ENCODE data around the gene C12orf57.

C12orf57 gene

DNA sequence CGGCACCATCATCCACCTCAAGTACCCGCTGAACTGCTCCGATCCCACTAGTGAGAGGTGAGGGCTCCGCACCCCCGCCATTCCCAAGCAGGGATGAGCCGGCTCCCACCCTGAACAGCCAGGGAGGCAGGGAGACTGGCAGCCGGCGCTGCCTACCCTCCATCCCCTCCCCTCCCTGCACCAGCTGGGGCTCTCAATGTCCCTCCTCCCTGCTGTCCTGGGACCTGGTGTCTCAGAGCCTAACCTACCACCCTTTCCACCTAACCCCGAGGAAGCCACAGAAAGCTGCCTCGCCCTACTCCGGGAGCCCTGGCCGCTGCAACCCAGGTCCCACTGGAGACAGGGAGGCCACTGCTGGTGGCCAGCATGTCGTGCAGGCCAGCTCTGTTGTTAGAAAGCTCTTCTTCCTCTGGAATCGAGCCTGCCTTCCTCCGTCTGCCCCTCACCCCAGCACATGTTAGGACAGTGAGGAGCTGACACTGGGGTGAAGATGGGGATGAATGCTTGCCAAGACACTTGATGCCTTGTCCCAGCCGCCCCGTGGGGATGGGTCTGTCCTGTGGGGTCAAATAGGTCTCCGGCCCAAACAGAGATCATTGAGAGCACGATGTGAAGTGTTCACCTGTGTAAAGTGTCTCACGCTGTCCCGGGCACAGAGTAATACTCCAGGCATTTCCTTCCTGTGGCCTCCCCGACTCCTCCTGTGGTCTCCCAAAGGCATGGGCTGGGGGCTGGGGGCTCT is 8.5 kb downstream of the C12orf57 start:
- in situ Hi-C loops (cut with MboI; ENCODE audit: low sequenced_read_pairs), result no loop called here

DNA sequence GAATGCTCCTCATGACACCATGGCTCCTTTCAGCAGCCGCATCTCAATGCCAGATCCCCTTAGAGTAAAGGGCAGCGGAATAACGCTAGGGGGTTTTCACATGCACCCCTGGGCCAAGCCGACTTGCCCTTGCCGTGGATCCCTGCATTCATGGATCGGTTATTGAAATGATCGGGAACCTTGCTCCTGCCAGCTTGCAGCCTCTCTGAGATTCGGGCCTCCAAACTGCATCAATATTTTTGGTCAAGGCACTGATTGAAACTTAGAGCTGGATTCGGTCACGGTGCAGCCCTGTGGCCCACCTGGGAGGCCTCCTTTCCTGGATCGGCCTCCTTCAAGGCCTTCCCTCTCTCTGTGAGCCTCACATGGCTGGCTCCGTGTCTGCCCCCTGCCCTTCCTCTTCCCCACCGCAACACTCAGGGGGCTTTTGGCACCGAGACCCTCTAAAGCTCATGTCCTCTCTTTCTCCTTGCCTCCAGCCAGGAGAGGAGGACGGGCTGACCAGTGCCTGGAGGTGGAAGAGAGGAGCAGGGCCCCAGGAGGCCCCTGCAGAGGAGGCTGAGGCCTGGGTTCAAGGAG is 9.1 kb downstream of the C12orf57 start:
- in situ Hi-C loops (cut with MboI; ENCODE audit: low sequenced_read_pairs), result no loop called here

DNA sequence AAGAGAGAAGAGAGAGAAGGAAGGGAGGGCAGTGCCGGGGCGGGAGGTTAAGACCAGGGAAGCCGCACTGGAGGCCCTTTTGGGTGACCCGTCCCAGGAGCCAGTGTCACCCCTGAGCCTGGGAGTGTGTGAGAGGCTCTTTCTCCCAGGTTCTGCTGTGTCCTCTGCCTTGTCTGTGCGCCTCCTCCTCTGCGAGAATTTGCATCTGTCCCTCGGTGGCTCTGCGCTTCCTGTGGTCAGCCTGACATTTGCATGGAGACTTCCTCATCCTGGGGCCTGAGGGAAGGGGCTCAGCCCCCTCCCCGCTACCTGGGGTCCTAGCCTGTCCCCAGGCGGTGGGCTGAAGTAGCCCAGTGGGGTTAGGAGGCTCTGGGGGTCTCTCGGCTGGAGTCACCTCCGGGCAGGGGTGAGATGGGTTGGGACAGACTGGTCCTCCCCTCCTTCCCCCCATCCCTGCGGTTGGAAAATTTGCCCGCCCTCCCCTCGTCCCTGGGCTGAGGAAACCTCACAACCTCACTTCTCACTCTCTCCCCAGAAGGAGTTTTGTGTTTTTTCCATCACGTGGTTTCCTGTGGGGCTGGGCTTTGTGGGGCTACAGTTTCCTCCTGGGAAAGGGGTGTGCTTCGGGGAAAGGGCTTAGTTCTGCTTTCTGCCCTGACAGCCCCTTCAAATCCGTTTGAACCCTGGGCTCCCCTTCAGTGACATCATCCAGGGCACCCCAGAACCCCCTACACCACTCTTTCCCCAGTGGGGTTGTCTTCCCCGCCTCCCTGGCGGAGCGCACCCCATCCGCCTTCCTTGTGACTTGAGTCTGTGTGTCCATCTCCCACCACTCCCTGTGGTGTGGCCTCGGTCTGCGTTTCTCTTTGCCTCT is 9.9 kb downstream of the C12orf57 start:
- in situ Hi-C loops (cut with MboI; ENCODE audit: low sequenced_read_pairs), result no loop called here

DNA sequence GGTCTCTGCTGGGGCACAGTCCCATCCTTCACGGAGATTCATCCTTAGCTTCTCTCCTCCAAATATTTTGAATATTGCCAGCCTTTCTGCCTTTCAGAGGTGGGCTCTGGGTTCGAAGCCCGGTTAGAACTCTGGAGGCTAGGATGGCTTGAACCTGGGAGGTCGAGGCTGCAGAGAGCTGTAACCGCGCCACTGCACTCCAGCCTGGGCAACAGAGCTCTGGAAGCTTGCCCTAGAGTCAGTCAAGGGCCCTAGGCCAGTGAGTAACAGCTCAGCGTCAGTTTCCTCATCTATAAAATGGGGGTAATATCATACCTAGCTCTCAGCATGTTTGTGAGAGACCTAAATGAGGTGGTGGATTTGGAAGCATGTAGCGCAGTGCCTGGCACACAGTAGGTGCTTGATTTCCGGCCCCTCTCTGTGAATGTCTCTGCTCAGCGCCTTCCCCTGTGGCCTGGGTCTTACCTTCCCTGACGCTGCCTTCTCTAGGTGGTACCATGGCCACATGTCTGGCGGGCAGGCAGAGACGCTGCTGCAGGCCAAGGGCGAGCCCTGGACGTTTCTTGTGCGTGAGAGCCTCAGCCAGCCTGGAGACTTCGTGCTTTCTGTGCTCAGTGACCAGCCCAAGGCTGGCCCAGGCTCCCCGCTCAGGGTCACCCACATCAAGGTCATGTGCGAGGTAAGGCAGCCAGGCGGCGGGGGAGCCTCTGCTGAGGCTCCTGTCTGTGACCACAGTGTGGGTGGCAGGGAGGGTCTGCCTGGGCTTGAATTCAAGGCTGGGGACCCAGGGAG is 10.7 kb downstream of the C12orf57 start:
- in situ Hi-C loops (cut with MboI; ENCODE audit: low sequenced_read_pairs), result no loop called here

DNA sequence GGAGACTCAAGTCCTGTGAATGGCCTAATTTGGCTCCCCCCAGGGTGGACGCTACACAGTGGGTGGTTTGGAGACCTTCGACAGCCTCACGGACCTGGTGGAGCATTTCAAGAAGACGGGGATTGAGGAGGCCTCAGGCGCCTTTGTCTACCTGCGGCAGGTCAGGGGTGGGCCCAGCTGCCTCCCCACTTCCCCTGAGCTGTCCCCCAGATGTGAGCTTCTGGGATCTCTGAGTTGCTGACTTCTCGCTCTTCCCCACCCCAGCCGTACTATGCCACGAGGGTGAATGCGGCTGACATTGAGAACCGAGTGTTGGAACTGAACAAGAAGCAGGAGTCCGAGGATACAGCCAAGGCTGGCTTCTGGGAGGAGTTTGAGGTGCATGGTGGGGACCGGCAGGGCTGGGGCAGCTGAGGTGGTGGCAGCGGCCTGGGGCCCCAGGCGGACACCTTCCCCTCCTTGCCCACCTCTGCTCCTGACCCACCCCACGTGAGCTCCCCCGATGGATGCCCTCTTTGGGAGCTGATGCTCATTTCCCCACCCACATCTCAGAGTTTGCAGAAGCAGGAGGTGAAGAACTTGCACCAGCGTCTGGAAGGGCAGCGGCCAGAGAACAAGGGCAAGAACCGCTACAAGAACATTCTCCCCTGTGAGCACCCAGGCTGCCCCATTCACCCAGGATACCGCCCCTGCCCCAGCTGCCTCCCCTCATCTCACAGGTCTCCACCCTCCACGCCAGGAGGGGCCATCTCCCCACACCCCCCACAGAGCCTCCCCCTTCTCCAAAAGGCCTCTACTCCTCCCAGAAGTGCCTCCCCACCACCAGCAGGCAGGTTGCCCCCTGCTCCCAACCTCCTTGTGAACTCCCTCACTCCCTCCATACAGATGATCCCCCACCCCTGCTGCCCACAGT is 11.5 kb downstream of the C12orf57 start:
- in situ Hi-C loops (cut with MboI; ENCODE audit: low sequenced_read_pairs), result no loop called here

DNA sequence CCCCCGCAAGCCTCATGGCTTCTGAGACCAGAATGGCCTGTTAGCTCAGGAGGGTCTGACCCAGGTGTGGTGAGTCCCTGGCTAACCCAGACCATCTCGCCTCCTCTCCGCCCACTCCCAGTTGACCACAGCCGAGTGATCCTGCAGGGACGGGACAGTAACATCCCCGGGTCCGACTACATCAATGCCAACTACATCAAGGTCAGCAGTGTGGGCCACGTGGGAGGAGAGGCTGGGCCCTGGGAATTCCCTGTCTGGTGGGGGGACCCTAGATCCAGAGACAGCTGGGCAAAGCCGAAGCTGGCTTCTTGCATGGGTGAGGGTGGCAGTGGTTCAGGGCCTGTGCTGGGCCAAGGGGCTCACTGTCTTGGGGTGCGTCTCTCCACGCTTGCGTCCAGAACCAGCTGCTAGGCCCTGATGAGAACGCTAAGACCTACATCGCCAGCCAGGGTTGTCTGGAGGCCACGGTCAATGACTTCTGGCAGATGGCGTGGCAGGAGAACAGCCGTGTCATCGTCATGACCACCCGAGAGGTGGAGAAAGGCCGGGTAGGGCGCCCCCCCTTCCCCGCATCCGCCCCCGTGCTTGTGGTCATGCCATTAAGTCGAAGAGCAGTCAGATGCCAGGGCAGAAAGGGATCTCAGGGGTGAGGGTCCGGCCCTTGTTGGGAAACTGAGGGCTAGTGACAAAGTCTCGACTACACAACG is 12.4 kb downstream of the C12orf57 start:
- in situ Hi-C loops (cut with MboI; ENCODE audit: low sequenced_read_pairs), result no loop called here

DNA sequence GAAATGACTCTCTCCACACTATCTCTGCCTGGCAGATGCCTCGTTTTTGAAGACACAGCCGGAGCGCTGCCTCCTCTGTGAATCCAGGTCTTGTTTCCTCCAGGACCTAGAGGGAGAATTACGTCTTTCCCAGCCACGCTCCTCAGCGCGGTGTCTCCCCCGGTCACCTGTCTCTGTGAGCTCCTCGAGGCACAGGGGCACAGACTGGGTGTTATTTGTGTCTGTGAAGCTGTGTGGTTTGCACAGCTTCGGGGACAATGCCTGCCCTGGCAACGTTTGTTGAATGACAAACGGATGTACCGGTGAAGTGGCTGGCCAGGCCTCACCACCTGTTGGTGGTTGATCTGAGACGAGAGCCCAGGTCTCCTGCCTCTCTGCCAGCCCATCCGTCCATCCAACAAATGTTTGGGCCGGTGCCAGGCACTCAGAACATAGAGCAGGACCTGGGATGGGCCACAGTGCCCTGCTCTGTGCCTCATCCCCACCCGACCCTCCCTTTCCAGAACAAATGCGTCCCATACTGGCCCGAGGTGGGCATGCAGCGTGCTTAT is 13.4 kb downstream of the C12orf57 start:
- in situ Hi-C loops (cut with MboI; ENCODE audit: low sequenced_read_pairs), result no loop called here

DNA sequence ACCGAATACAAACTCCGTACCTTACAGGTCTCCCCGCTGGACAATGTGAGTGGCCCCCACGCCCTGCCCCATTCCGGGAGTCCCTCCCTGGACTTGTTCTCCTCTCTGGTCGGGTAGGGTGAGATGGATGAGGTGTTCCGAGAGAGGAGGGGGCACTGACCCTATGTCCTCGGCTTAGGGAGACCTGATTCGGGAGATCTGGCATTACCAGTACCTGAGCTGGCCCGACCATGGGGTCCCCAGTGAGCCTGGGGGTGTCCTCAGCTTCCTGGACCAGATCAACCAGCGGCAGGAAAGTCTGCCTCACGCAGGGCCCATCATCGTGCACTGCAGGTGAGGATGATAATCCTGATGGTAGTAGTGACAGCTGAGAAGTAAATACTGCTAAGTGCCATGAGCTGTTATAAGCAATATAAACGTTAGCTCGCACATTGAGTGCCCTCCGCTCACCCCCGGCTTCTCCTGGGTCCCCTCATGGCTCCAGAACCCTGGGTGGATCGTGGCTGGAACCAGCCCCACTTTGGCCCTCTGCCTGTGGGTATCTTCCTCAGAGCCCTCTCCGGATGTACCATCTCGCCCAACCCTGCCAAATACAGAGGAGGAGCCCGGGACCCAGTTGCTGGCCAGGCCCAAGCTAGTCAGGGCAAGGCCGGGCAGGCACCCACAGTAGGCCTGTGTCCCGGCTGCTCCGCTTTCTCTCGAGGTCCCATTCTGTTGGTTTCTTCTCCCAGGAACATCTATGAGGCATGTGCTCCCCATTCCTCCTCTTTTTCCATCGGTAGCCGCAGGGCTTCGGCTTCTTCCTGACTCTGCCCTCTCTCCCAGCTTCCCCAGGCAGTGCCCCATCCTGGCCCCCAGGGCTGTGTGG is 14.2 kb downstream of the C12orf57 start:
- in situ Hi-C loops (cut with MboI; ENCODE audit: low sequenced_read_pairs), result no loop called here

DNA sequence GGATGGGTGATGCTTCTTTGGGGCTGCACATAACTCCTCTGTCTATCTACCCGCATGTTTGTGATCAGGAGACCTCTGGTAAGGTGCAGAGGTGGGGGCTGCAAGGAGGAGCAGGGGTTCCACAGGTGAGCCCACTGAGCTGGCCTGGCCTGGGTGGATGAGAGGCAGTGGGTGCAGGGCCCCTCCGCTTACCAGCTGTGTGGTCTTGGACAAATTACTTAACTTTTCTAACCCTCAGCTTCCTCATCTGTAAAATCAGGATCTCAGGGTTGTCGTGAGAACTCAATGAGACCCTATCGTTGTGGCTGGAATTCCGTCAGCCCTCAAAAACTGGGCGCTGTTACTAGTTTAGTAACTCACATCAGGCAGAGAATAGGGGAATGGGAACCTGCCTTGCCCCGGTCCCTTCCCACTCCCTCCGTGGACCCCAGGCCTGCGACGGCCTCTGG is 14.8 kb downstream of the C12orf57 start:
- in situ Hi-C loops (cut with MboI; ENCODE audit: low sequenced_read_pairs), result no loop called here

DNA sequence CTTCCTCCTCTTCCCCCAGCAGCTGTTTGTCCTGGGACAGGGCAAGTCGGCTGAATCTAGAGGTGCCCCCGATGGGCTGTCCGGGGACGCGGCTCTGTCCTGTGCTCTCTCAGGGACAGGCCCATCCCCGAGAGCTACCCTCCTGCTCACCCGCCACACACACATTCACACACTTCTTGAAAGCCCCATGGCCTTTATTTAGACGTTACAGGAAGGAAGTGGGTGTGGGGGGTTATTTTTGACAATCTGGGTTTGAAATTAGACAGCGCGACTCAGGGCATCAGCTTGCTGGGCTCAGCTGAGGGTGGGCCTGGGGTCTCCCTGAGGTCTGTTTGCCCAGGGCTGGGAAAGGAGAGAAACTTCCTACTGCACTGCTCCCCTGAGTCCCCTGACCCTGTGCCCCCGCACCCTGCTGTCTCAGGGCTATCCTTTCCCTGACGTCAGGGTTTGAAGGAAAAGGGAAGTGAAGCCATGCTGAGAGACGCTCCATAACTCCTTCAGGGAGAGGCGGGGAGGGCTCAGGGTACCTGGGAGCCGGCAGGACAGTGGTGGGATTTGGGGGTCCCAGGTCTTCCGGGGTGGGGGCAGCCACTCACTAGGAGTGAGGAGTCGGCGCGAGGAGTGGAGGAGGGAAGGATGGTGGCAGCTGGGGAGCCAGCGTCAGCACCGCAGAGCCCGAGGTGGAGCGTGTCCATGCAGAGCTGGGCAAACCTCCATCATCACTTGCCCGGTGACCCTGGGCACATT is 15.4 kb downstream of the C12orf57 start:
- in situ Hi-C loops (cut with MboI; ENCODE audit: low sequenced_read_pairs), result no loop called here

DNA sequence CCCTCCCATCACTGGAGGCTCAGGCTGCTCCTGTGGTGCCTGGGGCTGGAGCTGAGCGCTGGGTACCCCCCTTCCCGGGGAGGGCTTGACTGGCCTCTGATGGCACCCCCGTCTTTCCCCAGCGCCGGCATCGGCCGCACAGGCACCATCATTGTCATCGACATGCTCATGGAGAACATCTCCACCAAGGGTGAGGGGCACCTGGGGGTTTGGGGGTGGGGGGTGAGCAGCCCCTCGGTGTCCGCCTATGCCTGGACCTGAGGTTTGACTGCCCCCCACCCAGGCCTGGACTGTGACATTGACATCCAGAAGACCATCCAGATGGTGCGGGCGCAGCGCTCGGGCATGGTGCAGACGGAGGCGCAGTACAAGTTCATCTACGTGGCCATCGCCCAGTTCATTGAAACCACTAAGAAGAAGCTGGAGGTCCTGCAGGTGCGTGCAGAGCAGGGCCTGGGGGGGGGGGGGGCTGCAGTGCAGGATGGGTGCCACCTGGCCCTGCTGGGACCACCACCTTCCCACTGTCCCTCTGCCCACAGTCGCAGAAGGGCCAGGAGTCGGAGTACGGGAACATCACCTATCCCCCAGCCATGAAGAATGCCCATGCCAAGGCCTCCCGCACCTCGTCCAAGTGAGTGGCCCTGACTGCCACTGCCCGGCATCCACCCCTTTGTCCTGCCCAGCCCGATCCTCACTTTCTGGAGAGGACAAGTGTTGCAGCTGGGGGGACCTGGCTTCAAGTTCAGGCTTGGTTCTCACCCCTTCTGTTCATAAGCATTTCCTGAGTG is 16.2 kb downstream of the C12orf57 start:
- in situ Hi-C loops (cut with MboI; ENCODE audit: low sequenced_read_pairs), result no loop called here

DNA sequence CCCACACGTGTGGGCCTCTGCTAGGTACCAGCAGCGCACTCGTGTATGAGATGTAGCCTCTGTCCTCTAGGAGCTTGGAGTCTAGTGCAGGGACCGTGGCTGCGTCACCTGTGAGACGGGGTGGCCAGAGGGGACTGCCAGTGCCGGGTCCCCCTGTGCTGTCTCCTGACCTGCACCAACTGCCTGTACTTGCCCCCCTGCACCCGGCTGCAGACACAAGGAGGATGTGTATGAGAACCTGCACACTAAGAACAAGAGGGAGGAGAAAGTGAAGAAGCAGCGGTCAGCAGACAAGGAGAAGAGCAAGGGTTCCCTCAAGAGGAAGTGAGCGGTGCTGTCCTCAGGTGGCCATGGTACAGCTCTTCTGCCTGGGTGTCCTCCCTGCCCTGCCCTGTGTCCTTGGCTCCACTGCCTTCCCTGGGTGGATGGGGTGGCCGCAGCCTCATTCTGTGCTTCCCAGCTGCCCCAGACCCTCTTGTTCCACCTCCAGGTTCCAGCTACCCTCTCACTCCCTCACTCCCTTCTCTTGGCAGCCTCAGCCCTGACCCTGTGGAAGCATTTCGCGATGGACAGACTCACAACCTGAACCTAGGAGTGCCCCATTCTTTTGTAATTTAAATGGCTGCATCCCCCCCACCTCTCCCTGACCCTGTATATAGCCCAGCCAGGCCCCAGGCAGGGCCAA is 16.9 kb downstream of the C12orf57 start:
- in situ Hi-C loops (cut with MboI; ENCODE audit: low sequenced_read_pairs), result no loop called here

DNA sequence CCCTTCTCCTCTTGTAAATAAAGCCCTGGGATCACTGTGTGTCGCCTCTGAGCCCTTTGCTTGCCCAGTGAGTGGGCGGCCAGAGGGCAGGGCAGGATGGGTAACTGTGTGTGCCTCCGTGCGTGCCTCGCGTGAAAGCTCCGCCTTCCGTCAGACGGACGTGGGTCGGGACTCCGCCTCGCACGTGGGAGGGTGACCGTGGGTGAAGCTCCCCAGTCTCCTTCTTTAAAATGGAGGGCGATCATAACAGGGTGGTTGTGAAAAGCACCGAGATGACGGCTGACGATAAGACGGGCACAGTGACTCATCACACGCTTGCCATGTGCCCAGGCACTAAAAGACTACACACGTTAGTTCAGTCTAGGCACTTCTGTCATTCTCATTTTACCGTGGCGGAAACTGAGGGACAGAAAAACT is 17.5 kb downstream of the C12orf57 start:
- in situ Hi-C loops (cut with MboI; ENCODE audit: low sequenced_read_pairs), result no loop called here

DNA sequence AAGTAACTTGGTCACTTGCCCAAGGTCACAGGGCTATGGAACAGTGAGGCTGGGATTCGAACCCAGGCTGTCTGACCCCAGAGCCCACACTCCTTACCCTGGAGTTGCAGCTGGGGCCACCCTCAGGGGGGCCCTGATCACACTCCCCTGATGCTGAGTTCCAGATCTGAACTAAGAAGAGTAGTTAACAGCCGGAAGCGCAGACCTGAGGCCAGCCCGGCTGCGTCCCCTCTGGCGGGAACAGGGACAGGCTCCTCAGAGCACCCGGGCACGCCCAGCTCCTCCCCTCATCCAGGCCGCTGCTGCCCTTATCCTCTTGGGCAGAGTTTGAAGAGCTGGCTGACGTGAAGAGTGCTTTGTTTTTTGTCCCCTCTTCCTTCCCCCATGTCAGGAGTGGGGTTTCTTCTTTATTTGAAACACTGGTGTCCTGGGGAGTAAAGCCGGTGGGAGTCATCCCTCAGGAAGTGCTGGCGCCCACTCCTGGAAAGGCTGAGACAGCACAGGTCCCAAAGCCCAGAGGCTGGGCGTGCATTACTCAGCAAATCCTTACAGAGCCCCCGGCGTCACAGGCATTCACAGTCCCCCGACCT is 18.0 kb downstream of the C12orf57 start:
- in situ Hi-C loops (cut with MboI; ENCODE audit: low sequenced_read_pairs), result no loop called here

DNA sequence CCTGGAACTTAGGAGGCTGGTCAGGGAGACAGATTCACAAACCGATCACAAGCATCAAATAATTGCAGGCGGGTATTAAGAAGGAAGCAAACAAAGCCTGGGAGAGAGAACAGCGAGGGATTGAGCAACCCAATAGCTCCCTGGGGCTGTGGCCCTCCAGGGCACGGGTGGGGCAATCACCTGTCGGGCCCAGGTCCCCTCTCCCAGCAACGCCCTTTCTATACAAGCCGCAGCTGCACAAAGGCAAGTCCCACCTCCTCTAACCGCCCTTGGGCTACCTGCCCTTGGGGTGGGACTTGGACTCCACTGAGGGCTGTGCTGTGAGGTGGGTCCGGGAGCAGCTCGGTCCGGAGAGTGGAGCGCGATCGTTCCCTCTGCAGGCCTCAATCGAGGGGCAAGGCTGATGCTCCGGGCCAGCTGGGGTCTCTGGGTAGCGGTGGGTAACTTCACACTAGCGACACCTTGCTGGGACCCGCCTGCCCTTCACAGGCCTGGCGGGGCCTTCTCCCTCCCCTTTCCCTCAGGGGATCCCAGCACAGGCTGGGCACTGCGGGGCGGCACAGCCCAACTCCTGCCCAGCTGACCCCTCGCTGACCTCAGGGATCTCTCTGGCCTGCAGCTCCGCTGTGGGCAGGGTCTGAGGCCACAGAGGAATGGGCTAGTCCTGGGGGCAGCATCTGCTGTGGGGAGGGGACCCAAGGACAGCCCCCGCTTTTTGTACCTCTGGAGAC is 18.6 kb downstream of the C12orf57 start:
- in situ Hi-C loops (cut with MboI; ENCODE audit: low sequenced_read_pairs), result no loop called here
